Stimulated activated CD4-positive, alpha-beta T cell treated with anti-CD3 and anti-CD28 coated beads, Interleukin-15, amount 100 ng/mL, for 48 hours (primary cell): Measurements from ENCODE around the gene ZAP70.
A peak's percentile ranks its signal among the peaks of the same experiment; 100 is the strongest.

ENCODE experiments used
- DNase-seq, 2 donors: peaks; one replicate each; pipeline ENCODE4 v3.0.0-alpha.2; 2020; ENCODE audit warnings: low read depth in 2 of 2

Gene ZAP70

DNA sequence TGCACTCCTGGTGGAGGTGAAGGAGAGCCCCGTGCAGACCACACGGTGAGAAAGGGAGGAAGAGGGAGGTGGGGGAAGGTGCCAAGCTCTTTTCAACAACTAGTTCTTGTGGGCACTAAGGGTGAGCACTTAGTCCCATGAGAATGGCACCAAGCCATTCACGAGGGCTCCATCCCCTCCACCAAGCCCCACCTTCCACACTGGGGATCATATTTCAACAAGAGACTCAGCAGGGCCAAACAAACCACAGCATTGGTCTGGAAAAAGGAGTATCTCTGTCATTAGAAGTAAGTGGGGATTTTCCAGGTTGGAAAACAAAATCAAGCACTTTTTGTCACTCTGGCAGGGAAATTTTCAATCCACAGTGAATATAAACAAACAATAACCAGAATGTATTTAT, 38.4 kb downstream of the ZAP70 start:
- no peak for DNase-seq

GRCh38 chr2:97752342-97753334, 39.3 kb downstream of the ZAP70 start:
- DNase-seq = no peak

DNA sequence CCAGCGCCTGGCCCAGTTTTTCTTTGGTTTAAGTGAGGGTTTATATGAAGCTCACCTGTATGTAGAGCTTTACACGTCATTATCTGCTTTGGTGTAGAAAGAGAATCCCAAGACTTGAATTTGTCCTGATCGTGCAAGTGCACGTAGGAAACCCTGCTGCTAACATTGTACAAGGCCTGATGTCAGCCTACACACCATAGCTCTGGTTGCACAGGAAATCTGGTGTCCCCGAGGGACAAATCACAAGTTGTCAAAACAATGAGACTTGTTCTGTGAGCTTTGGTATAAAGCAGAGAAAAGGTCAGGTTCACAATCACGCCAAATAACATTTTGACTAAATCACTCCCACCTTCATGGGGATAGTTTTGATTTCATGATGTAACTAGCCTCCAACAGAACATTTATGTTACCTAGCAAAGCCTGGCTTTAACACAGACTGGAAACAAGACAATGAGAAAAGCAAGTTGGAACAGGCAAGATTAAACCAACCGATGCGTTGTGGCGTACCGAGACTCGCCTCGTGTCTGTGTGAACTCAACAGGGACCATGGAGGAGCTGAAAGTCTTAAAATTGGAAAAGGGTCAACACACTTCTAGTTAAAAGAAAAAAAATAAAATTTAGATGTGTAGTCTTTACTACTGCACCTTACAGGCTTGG, 41.4 kb downstream of the ZAP70 start:
- DNase-seq = no peak

- DNase-seq = no peak
Measured at GRCh38 chr2:97755491-97755890, 42.1 kb downstream of the ZAP70 start.

GRCh38 chr2:97757062-97757461, 43.7 kb downstream of the ZAP70 start:
- DNase-seq = no peak

DNA sequence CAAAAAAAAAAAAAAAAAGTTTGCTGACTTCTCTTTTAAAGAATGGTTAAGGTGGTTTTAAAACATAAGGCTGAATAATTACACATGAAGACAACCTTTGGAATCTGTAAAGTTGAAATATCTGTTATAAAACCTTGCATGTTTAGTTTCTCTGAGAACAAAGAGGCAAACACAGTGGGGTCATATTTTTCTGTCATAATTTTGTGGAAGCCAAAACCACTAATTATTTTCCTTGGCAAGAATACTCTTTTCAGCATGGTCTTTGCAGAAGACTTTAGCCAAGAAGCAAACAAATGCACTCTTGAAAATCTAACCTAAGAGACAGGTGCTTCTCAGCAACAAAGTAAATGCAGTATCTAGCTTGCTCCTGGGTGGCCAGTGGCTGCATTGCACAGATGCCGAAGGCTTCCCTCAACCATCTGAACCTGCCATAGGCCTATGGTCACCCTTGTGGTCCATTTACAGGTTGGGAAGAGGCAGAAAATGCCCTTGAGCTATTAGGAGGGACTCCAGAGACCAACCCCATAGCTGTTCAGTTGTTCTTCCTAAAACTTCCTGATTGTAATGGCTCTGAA, 44.8 kb downstream of the ZAP70 start:
- no peak for DNase-seq

DNA sequence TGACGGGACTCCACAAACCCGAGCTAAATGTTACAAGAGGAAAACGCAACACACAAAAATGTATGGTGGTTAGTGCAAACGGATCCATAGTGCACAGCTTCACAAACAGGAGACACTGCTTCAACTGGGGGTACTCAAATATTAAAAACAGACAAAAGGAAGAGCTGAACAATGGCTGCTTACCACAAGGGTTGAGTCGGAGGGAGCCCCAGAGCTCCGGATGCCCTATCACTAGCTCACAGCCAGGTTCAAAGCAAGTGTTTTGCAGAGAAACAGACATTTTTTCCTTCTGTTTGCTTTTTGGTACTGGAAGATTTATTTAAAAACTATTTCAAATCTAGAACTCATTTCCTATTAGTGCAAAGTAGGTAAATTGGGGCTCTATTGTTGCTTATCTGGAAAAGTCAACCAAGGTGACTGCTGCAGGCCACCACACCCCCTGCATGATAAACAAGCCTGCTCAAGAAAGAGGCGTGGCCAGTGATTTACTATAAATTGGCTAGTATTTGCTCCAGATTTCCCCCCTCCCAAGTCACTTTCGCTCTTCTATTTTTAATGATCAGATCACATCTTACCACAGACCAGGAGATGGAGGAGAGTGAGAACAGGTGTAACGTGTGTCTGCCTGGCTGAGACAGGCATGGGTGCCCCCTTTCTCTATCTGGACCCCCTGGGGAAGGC, 46.5 kb downstream of the ZAP70 start:
- DNase-seq = no peak

DNA sequence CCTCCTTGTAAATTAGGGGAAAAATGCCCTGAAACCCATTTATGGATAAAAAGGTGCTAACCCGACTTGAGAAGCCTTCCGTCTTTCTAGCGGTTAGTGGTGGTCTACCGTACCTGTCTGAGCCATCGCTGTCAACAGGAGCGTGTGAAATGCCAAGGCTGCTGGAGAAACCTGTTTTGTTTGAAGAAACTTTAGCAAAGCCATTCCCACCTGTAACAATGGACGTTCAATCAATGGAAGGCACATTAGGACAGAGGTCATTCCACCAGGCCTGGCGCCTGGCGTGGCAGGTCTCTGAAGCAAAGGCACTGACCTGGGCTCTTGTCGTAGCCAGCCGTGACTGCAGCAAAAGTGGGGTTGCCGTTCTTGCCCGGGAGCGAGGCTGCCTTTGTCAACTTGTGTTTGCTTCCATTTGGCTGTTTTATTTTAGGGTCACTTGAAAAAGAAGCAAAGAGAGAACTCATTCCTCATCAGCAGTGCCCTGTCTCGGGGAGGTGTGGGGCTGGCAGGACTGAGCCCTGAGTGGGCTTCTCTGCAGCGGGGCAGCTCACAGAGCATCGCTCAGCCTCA, 47.2 kb downstream of the ZAP70 start:
- DNase-seq = no peak

DNA sequence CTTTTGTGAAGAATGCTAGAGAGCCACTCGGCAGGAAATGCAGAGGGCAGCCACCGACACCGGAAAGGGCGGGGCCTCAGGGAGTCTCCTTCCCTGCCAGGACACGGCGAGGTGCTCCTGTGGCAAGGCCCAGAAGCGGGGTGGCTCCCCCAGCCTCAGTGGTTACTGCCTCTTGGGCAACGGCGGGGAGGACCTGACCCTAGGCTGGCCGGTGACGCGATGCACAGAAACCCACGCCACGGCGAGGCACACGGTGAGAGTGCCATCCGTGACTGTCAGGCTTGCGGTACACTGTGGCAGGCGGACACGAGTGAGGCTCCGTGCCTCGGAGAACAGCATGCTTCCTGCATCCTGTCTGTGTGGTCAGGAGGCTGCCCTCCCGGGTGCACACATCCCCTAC, 47.8 kb downstream of the ZAP70 start:
- DNase-seq = peak; percentile 13 to 32

DNA sequence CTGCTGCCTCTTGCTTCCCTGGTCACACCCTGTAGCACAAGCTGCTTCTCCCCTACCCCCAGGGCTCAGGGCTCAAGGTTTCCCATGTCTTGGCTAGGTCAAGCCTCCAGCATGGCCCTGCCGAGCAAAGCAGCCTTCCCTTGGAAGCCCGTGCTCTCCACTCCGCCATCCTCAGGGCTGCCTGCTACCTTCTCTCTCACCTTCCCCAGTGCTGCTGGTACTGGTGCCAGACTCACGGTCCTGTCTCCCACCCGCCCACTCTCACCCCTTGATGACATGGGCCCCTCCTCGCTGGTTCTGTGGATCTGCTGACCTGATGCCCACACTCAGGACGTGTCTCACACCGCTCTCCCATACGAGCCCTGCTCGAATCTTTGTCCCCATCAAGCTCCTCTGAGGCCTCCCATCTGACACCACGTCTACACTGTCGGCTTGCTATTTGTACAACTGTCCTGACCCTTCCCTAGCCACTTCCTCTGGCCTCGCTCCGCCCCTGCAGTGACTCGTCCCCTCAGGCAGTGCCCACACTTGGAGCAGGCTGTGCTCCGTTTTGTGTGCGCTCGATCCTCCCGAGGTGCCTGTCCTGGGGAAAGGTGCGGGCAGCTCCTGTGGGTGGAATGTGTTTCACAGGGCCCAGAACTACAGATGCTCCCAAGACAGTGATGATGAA, 49.9 kb downstream of the ZAP70 start:
- no peak for DNase-seq

- DNase-seq = no peak
Measured at GRCh38 chr2:97764559-97765263, 51.3 kb downstream of the ZAP70 start.

- DNase-seq = no peak
Measured at GRCh38 chr2:97765933-97766332, 52.6 kb downstream of the ZAP70 start.

GRCh38 chr2:97766567-97766966, 53.2 kb downstream of the ZAP70 start:
- DNase-seq = no peak

- DNase-seq = no peak
Measured at GRCh38 chr2:97769308-97769707, 55.9 kb downstream of the ZAP70 start.

- DNase-seq = no peak
Measured at GRCh38 chr2:97769711-97770110, 56.3 kb downstream of the ZAP70 start.

DNA sequence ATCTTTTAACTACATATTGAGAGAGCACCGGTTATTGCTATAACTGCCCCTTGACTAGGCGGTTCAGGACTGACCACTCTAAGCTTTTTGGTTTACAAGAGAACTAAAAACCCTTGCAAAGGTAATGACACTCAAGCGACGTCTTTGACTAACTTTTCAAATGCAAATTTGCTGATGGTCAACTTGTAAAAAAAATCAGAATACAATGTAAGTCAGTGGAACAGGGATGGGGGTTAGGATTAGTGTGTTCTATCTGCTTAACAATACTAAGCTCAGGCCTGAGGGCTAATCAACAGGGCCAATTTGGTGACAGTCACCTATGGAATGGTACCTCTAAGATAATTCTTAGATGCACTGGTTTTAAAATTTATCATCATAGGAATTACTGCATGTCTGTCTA, 57.1 kb downstream of the ZAP70 start:
- no peak for DNase-seq

DNA sequence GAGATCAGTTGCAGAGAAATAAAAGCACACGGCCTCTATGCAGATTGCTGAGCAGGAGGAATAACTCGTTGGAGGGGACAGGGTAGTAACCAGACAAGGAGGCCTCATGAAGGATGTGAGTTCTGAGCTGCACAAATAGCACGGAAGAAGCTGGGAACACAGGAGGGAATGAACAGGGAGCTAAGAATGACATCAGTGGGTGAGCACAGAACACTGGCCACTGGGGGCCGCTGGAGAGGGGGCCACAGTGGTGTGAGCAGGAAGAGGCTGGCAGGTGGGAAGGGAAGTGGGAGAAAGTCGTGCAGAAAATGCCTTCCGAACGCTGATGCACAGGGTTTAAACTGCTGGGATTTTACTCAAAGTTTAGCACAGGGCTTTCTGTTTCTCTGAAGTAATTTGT, 61.0 kb downstream of the ZAP70 start:
- no peak for DNase-seq

GRCh38 chr2:97775074-97775473, 61.7 kb downstream of the ZAP70 start:
- DNase-seq = no peak

DNA sequence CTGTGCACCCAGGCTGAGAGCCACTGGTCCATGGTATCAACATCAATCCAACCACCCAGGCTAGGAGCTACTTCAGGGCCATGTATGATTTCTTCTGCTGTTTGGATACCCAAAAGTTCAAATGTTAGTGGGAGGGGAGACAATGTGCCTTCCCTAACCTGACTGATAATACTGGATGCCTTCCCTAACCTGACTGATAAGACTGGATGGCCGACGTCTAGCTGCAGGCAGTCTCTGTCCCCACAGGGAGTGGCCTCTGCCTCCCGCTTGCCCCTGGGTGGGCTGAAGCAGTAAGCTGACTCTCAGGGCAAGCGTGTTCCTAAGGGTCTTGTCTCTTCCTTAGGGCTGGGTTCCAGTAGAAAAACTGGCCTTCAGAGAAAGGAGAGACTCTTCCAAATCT, 65.8 kb downstream of the ZAP70 start:
- no peak for DNase-seq

DNA sequence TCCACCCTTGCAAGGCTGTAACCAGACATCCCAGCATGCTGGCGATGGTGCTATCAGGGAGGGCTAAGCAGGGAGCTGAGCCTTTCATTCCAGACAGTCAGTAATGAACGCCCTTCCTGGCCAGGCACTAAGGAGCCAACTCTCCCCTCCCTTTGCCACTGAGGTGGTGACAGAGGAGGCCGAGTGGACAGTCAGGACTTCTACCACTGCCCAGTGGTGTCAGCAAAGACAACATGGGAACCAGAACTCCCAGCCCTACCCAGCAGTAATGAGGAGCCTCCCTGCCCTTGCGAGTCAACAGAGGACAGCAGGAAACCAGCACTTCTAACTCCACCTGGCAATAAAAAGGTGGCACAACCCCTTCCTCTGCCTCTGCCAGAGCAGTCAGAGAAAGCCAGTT, 68.6 kb downstream of the ZAP70 start:
- DNase-seq = no peak

DNA sequence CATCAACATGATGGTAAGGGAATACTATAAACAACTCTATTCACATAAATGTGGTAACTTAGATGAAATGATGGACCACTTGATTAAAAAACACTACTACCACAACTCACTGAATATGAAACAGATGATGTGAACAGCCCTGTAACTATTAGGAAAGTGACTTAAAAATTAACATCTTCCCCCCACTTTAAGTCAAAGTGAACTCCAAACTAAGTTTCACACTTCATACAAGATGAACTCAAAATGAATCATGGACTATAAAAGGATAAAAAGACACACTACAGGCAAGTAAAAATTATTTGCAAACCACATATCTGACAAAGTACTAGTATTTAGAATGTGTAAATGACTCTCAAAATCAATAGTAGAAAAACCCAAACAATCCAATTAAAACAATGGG, 71.6 kb downstream of the ZAP70 start:
- no peak for DNase-seq
